Suprapubic skin (tissue), 4 donors: Measurements from ENCODE around the gene CTNNBIP1. TPM values are rescaled to one million over a fixed set of nuclear protein-coding genes. Genes with fewer than 3 reads are reported as not detected.

Experiments
- DNase-seq, 2 donors: peaks; one replicate each; pipeline ENCODE4 v3.0.0-alpha.2; 2019; ENCODE audit warnings: low spot score in 2 of 2
- H3K27ac ChIP-seq: fragments of 200-600 bp; sonication (generic); one replicate; pipeline ENCODE4 v1.5.1; 2019
- H3K27me3 ChIP-seq: fragments of 200-600 bp; sonication (generic); one replicate; pipeline ENCODE4 v1.5.1; 2019
- H3K36me3 ChIP-seq: fragments of 200-600 bp; sonication (generic); one replicate; pipeline ENCODE4 v1.5.1; 2019
- H3K4me1 ChIP-seq: fragments of 200-600 bp; sonication (generic); one replicate; pipeline ENCODE4 v1.5.1; 2019
- H3K4me3 ChIP-seq: fragments of 200-600 bp; sonication (generic); one replicate; pipeline ENCODE4 v1.5.1; 2019; ENCODE audit warnings: mild to moderate bottlenecking
- H3K9me3 ChIP-seq: fragments of 200-600 bp; sonication (generic); one replicate; pipeline ENCODE4 v1.5.1; 2019
- EP300 ChIP-seq: sonication (generic); formaldehyde crosslinking; IDR thresholded peaks from one replicate; pipeline ENCODE4 v1.6.1; 2017; ENCODE audit warnings: antibody characterized with exemption
- POLR2A ChIP-seq, 2 donors: fragments of 450-650 bp; IDR thresholded peaks; one replicate each; pipeline ENCODE4 v1.6.1; 2017; ENCODE audit warnings: antibody characterized with exemption in 2 of 2, mild to moderate bottlenecking in 2 of 2, moderate library complexity in 2 of 2
- POLR2AphosphoS5 ChIP-seq, 3 donors: sonication (generic); formaldehyde crosslinking; IDR thresholded peaks; one replicate each; pipeline ENCODE4 v1.6.1; 2017; ENCODE audit warnings: antibody characterized with exemption in 3 of 3
- WGBS: methylation state at CpG from one replicate; pipeline ENCODE4 v1.1.5; 2018; 5-methylcytosine and 5-hydroxymethylcytosine counted together
- total RNA-seq, 4 donors: library from RNA; depleted of rRNA; stranded (reverse); fragments of >200 nt; gene quantifications; one replicate each; pipeline ENCODE4 v1.1.0, GENCODE V29; 2016
- TF ChIP-seq, protein P1 (sequence below), 2 donors: fragments of 200-600 bp in 1 of 2; fragments of 450-650 bp in 1 of 2; sonication (generic) in 1 of 2; IDR thresholded peaks; one replicate each; pipeline ENCODE4 v1.5.1; 2016 to 2019; ENCODE audit warnings: antibody characterized with exemption in 2 of 2, mild to moderate bottlenecking in 1 of 2, moderate library complexity in 1 of 2

The CTNNBIP1 gene
- total RNA-seq, 4 donors from 2014 or later = 197 to 538 (median 406) TPM

GRCh38 chr1:9866836-9867235 lies 43.2 kb downstream of the CTNNBIP1 start:
- H3K4me1 ChIP-seq = peaks cover 58% of the 10 kb centered on the region

DNA sequence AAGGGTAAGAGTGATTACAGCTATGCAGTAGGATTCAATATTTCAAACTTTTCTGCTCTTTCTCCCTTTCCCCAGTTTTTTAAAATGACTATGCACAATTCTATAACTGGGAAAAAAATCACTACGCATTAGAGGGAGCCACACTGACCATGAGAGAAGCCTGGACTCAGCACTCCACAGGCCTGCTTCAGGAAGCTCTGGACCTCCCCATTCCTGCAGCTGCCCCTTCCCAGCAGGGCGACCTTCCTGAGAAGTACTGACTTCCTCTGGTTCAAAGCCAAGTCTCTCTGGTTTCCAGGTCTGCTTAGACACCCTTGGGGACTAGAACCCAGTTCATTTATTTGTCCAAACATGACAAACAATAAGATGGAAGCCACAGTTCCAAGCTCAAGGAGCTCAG lies 44.3 kb downstream of the CTNNBIP1 start:
- H3K27me3 ChIP-seq = no peaks in the 10 kb centered on the region
- 76% methylated on average over 2 of the region's 2 CpGs for WGBS
- DNase-seq = no peak
- H3K4me3 ChIP-seq = no peak overlapping the region
- H3K9me3 ChIP-seq = no peaks in the 10 kb centered on the region
- H3K4me1 ChIP-seq = peaks cover 47% of the 10 kb centered on the region
- no peak overlapping the region for H3K27ac ChIP-seq
- TF ChIP-seq EP300 (no peak), POLR2A (IDR thresholded peaks at IDR 0.05) (no peak), POLR2AphosphoS5 (IDR thresholded peaks at IDR 0.05) (no peak)
- TF ChIP-seq, protein P1, sequence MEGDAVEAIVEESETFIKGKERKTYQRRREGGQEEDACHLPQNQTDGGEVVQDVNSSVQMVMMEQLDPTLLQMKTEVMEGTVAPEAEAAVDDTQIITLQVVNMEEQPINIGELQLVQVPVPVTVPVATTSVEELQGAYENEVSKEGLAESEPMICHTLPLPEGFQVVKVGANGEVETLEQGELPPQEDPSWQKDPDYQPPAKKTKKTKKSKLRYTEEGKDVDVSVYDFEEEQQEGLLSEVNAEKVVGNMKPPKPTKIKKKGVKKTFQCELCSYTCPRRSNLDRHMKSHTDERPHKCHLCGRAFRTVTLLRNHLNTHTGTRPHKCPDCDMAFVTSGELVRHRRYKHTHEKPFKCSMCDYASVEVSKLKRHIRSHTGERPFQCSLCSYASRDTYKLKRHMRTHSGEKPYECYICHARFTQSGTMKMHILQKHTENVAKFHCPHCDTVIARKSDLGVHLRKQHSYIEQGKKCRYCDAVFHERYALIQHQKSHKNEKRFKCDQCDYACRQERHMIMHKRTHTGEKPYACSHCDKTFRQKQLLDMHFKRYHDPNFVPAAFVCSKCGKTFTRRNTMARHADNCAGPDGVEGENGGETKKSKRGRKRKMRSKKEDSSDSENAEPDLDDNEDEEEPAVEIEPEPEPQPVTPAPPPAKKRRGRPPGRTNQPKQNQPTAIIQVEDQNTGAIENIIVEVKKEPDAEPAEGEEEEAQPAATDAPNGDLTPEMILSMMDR (IDR thresholded peaks at IDR 0.05) = no peak
- H3K36me3 ChIP-seq = peaks cover 70% of the 10 kb centered on the region

More at GRCh38 chr1:9866836-9867235, 43.2 kb downstream of the CTNNBIP1 start:
- Histone ChIP-seq H3K27me3 (no peaks in the 10 kb centered on the region), H3K4me3 (no peak overlapping the region), H3K36me3 (peaks cover 70% of the 10 kb centered on the region), H3K9me3 (no peaks in the 10 kb centered on the region), H3K27ac (no peak overlapping the region)
- DNase-seq = no peak
- 87% methylated on average over 6 of the region's 6 CpGs for WGBS
- TF ChIP-seq EP300 (no peak), POLR2A (IDR thresholded peaks at IDR 0.05) (no peak), POLR2AphosphoS5 (IDR thresholded peaks at IDR 0.05) (no peak)
- TF ChIP-seq, protein P1 (IDR thresholded peaks at IDR 0.05) = no peak

GRCh38 chr1:9863371-9863770 lies 46.7 kb downstream of the CTNNBIP1 start:
- 60% methylated on average over 10 of the region's 10 CpGs for WGBS
- no peaks in the 10 kb centered on the region for H3K9me3 ChIP-seq
- TF ChIP-seq POLR2A (IDR thresholded peaks at IDR 0.05) (no peak), POLR2AphosphoS5 (IDR thresholded peaks at IDR 0.05) (no peak), EP300 (no peak)
- TF ChIP-seq, protein P1 (IDR thresholded peaks at IDR 0.05) = no peak
- DNase-seq = no peak
- H3K27ac ChIP-seq = peak overlapping the region; percentile 7
- no peaks in the 10 kb centered on the region for H3K27me3 ChIP-seq
- H3K4me3 ChIP-seq = no peak overlapping the region
- peaks cover 64% of the 10 kb centered on the region for H3K36me3 ChIP-seq
- peaks cover 34% of the 10 kb centered on the region for H3K4me1 ChIP-seq

DNA sequence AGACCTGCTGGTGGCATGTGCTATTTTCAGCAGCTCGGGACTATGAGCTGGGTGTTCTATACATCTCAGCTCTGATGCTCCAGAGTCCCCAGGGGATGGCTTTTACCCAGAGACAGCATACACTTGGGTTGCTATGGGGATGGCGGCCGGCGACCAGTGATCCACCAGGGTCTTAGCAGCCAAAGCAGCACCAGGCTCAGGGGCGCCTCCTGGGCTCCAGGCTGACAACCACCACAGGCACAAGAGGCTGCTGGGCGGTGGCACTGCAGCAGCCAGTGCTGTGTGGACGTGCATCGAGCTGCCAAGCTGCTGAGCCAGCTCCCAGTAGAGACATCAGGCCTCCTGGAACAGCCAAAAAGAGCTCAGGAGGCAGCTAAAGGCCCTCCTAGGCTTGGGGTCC lies 48.7 kb downstream of the CTNNBIP1 start:
- no peak for DNase-seq
- peaks cover 22% of the 10 kb centered on the region for H3K4me1 ChIP-seq
- H3K4me3 ChIP-seq = no peak overlapping the region
- no peaks in the 10 kb centered on the region for H3K9me3 ChIP-seq
- no peaks in the 10 kb centered on the region for H3K27me3 ChIP-seq
- no peak for TF ChIP-seq POLR2A (IDR thresholded peaks at IDR 0.05)
- TF ChIP-seq, protein P1 (IDR thresholded peaks at IDR 0.05) = no peak
- no peak for TF ChIP-seq EP300
- TF ChIP-seq POLR2AphosphoS5 (IDR thresholded peaks at IDR 0.05) = no peak
- H3K27ac ChIP-seq = no peak overlapping the region
- WGBS = no CpG with 5 or more reads among the region's 8 CpGs
- H3K36me3 ChIP-seq = peaks cover 65% of the 10 kb centered on the region

- TF ChIP-seq POLR2AphosphoS5 (IDR thresholded peaks at IDR 0.05) (no peak), POLR2A (IDR thresholded peaks at IDR 0.05) (no peak), EP300 (no peak)
- TF ChIP-seq, protein P1 (IDR thresholded peaks at IDR 0.05) = no peak
- 87% methylated on average over 5 of the region's 5 CpGs for WGBS
- peaks cover 60% of the 10 kb centered on the region for H3K36me3 ChIP-seq
- peaks cover 20% of the 10 kb centered on the region for H3K4me1 ChIP-seq
- no peak for DNase-seq
- H3K27ac ChIP-seq = no peak overlapping the region
- no peaks in the 10 kb centered on the region for H3K9me3 ChIP-seq
- H3K27me3 ChIP-seq = no peaks in the 10 kb centered on the region
- H3K4me3 ChIP-seq = no peak overlapping the region
These were observed 49.2 kb downstream of the CTNNBIP1 start for GRCh38 chr1:9860887-9861286.
